GF-D8 (cell line): ENCODE results near the gene RCCD1.
A peak's percentile ranks its signal among the peaks of the same experiment; 100 is the strongest.
"Not testable (repeated sequence)": the region's sequence is repeated elsewhere in the genome, so short reads cannot be mapped to it uniquely, and the experiment has no call there.

Experiments used
- DNase-seq: peaks from one replicate; lab custom pipeline; 2025; lab: John Stamatoyannopoulos, UW

Gene RCCD1, protein sequence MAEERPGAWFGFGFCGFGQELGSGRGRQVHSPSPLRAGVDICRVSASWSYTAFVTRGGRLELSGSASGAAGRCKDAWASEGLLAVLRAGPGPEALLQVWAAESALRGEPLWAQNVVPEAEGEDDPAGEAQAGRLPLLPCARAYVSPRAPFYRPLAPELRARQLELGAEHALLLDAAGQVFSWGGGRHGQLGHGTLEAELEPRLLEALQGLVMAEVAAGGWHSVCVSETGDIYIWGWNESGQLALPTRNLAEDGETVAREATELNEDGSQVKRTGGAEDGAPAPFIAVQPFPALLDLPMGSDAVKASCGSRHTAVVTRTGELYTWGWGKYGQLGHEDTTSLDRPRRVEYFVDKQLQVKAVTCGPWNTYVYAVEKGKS

DNA sequence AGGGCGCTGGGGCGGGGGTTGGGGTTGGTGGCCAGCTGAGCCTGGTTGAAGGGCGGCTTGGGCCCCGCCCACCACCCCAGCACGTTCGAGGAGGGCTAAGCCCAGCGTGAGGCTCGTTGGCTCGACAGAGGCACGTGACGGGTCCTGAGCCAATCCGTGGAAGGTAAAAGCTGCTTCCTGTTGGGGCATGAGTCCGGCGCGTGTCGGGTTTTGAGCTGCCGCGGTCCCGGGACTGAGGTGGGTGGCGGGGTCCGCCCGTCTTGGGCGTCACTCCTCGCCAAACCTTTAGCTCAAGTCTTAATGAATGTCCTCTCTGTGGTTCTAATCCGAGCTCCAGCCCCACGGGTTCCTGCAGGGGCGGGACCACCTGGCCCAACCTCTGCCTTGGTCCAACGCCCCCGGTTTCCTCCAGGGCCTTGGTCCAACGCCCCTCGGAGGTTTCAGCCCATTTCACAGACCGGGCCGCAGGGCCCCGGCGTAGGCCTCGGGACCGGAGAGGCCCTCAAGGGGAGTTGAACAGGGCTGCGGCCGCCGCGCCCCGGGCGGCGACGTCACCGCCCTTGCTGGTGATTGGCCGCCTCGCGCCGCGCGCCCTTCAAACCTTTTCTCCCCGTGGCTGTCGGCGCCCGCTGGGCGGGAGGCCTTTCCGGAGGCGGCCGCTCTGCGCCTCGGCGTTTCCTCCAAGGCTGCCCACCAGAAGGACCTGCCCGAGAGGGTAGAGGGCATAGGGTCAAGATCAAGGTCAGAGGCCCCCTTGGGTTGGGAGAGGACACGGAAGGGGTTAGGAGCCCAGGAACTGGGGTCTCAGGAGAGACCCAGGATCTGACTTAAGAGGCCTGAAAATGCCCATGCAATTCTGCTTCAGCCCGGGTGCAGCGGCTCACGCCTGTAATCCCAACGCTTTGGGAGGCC, at the start of gene RCCD1:
RCCD1 (plus strand) TSS at position 173 of the 912 bp plus-strand sequence. CDS start 1,851 bp downstream, outside the sequence.
- peak; percentile 89 for DNase-seq

DNA sequence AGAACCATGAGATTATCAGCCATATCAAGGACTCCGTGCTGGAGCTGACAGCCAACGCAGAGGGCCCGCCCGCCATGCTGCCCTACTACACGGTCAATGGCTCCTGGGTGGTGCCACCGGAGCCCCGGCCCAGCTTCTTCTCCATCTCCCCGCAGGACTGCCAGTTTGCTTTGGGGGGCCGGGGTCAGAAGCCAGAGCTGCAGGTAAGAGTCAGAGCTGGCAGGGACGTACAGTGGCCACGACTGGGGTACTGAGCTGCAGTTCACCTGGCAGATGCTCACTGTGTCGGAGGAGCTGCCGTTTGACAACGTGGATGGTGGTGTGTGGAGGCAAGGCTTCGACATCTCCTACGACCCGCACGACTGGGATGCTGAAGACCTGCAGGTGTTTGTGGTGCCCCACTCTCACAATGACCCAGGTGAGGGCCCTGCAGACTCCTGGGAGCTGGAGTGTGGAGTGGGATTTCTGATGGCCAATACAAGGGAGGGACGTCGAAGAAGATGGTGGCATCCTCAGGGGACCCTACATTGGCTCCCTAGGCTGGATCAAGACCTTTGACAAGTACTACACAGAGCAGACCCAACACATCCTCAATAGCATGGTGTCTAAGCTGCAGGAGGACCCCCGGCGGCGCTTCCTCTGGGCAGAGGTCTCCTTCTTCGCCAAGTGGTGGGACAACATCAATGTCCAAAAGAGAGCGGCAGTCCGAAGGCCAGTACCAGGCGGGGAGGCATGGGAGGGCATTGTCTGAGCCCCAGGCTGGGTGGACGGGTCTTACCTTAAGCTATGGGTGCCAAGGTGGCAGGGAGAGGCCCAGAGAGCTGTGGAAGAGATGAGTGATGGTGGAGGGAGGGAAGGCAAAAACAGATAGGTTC, 49.1 kb upstream of the RCCD1 start:
- no peak for DNase-seq

DNA sequence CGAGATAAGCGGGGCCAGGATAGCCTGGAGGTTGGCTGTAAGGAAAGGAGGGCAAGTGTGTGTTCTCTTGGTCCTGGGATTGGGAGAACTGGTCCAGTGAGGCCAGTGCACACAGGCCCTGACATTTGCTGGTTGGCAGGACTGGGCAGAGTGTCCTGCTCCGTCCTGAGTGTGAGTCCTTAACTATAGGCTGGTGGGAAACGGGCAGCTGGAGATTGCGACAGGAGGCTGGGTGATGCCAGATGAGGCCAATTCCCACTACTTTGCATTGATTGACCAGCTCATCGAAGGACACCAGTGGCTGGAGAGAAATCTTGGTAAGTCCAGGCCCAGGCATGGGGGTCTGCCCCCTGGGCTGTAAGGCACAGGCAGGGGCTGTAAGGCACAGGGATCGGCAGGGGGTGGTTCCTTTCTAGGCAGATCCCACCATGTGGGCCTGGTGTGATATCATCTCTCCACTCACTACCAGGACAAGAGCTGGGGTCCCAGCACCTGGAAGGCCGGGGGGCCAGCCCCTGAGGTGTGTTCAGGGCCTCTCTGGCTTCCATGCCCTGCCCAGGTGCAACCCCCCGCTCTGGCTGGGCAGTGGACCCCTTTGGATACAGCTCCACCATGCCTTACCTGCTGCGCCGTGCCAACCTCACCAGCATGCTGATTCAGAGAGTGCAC, 48.4 kb upstream of the RCCD1 start:
- no peak for DNase-seq

DNA sequence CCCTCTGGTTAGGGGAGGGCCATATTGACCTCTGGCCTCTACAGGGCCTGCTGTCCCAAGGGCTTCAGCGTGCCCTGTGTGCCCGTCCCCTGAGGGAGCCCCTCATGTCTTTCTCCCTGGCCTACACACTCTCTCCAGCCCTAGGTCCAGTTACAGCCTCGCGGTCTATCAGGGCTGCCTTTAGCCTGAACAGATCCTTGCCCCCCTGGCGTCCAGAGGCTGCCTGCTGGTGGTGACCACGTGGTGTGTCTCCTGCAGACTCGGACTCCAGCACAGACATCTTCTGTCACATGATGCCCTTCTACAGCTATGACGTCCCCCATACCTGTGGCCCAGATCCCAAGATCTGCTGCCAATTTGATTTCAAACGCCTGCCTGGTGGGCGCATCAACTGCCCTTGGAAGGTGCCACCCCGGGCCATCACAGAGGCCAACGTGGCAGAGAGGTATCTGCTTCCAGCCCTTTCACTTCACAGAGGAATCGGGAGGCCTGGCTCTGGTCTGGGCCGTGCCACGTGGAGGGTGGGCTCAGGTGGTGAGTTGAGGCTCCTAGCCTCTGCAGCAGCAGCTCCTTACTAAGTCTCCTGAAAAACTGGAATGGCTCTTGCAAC, 47.5 kb upstream of the RCCD1 start:
- no peak for DNase-seq

DNA sequence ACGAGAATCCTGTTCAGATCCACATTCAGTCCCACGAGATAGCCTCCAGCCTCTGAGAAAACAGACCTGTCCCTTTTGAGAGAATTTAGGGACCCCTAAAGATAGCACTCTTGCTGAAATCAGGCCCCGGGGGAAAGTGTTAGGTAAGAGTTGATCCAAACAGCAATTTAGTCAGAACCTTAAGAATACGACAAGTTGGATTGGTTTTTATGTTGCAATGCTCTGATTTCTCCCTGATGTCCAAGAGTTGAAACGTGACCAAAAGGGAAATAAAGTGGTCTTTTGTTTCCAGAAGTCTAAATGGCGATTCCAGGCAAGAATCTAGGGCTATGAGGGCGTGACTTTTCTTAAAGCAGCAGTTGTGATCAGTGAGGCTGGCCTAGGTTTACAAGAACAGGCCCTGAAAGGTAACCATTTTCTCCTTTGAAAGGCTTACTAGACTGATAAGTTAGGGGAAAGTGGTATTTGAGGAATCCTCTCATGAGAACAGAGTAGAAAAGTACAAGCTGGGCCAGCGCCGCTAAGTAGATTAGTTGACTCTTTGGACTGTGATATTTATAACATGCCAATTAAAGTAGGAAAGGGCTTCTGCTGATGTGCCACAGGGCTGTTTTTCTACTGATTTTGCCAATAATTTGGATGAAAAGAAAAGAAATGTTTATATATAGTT, 46.7 kb upstream of the RCCD1 start:
- DNase-seq = no peak

DNA sequence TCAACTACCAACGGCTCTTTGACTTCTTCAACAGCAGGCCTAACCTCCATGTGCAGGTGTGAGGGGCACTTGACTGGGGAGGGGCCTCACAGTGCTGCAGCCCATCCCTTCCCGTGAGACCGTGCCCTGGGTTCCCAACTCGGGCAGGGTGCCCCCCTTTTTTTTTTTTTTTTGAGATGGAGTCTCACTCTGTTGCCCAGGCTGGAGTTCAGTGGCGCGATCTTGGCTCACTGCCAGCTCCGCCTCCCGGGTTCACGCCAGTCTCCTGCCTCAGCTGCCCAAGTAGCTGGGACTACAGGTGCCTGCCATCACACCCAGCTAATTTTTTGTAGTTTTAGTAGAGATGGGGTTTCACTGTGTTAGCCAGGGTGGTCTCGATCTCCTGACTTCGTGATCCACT, 45.2 kb upstream of the RCCD1 start:
- DNase-seq = not testable (repeated sequence)

DNA sequence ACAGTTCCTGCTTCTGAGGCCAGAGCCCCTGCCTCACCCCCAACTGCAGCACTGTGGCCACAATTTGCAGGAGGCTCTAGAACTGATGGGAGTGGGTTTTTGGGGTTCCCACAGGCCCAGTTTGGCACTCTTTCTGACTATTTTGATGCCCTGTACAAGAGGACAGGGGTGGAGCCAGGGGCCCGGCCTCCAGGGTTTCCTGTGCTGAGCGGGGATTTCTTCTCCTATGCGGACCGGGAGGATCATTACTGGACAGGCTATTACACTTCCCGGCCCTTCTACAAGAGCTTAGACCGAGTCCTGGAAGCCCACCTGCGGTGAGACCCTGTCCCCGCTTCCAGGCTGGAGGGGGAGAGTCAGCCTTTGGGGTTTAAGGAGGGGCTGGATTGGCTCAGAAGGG, 44.7 kb upstream of the RCCD1 start:
- no peak for DNase-seq

DNA sequence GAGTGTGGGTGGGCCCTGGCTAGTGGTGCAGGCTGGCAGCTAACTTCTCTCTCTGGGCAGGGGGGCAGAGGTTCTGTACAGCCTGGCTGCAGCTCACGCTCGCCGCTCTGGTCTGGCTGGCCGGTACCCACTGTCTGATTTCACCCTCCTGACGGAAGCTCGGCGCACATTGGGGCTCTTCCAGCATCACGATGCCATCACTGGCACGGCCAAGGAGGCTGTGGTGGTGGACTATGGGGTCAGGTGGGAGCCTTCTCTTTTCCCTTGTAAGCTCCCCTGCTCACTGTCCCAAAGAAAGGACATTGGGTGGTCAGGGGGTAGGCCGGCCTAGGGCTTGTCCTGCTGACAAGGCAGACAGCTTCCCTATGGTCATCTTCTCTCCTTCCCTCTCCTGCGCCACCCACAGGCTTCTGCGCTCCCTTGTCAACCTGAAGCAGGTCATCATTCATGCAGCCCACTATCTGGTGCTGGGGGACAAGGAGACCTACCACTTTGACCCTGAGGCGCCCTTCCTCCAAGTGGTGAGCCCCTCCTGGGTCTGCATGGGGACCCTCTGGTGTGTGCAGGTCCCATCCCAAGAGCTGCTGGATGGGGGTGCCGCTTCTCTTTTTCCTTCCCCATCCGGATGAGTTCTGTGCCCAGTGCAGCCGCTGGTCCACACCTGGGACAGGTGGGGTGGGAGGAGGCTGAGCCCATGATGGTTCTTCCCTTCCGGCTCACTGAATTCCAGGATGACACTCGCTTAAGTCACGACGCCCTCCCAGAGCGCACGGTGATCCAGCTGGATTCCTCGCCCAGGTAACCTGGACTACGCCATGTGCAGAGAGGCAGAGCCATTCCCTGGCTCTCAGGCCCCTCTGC, 44.0 kb upstream of the RCCD1 start:
- DNase-seq = no peak

DNA sequence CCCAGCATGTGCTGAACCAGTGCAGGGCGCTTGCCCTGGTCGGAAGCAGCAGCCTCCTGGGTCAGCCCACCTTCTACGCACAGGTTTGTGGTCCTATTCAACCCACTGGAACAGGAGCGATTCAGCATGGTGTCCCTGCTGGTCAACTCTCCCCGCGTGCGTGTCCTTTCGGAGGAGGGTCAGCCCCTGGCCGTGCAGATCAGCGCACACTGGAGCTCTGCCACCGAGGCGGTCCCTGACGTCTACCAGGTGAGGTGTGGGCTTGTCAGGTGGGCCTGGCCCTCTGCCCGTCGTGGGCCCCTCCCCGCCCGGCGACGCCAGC, 43.4 kb upstream of the RCCD1 start:
- DNase-seq = no peak

DNA sequence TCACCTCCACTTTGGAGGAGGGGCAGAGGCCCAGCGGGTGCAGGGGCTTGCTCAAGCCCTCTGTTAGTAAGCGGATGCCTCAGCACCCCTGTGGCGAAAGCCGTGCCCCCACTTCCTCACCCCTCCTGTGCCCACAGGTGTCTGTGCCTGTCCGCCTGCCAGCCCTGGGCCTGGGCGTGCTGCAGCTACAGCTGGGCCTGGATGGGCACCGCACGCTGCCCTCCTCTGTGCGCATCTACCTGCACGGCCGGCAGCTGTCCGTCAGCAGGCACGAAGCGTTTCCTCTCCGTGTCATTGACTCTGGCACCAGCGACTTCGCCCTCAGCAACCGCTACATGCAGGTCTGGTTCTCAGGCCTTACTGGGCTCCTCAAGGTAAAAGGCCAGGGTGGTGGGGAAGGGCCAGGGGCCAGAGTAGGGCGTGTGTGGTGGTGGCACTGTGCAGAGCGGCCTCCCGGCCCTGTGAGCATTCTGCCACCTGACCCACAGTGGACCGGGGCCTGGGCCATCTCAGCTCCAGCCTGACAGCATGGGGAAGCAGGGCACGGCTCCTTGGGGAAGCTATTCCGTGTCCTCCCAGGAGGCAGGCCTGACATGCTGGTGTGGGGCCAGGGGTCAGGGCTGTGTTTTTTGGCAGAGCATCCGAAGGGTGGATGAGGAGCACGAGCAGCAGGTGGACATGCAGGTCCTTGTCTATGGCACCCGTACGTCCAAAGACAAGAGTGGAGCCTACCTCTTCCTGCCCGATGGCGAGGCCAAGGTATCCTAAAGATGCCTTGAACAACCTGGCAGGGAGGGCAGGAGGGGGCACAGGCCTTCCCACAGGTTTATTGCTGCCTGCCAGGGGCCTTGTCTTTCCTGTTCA, 42.5 kb upstream of the RCCD1 start:
- no peak for DNase-seq

DNA sequence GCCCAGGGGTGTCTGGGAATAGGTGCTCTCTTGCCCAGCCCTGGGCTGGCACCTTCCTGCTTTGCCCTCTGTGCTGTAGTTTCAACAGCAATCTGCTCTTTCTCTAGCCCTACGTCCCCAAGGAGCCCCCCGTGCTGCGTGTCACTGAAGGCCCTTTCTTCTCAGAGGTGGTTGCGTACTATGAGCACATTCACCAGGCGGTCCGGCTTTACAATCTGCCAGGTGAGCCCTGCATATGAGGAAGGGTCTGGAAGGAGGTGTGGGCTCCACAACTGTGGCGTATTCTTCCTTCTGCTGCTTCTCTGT, 42.0 kb upstream of the RCCD1 start:
- no peak for DNase-seq

DNA sequence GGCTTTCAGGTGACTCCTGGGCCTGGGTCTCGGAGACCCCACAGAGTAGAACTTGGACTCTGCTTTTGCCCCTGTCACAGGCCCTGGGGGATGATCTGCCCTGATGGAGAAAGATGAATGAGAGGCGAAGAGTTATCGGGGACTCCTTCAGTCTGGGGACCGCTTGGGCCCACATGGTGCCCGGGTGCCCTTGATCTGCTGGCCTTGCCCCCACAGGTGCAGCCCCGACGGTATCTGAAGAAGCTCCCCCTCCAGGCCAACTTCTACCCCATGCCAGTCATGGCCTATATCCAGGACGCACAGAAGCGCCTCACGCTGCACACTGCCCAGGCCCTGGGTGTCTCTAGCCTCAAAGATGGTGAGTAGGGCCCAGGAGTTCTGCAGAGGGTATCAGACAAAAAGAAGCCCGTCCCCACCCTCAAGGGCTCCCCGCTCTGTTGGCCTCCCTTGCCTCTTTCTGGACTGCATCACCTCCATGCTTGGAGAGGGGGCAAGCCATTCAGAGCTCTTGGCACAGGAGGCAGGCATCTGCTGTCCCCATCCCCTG, 41.2 kb upstream of the RCCD1 start:
- DNase-seq = no peak

DNA sequence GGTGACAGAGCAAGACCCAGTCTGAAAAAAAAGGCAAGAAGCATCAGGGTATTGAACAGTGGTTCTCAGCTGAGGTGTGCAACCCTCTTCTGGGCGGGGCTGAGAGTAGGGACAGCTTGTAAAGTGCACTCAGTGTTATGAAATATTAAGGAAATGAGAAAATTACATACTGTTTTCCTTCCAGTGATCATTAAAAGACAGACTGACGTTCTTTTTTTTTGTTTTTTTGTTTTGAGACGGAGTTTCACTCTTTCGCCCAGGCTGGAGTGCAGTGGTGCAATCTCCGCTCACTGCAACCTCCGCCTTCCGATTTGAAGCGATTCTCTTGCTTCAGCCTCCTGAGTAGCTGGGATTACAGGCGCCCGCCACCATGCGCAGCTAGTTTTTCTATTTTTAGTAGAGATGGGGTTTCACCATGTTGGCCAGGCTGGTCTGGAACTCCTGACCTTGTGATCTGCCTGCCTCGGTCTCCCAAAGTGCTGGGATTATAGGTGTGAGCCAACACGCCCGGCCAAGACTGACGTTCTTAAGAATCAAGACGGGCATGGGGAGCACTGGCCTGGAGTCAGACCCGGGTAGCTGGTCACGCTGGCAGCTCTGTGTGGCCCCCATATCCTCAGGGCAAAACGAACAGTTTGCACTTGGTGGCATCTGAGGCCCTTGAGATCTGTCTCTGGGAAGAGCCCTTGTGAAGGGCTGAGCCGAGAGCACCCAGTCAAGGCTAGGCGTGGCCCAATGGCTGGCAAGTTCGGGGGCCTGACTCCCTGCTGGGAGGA, 40.2 kb upstream of the RCCD1 start:
- no peak for DNase-seq

DNA sequence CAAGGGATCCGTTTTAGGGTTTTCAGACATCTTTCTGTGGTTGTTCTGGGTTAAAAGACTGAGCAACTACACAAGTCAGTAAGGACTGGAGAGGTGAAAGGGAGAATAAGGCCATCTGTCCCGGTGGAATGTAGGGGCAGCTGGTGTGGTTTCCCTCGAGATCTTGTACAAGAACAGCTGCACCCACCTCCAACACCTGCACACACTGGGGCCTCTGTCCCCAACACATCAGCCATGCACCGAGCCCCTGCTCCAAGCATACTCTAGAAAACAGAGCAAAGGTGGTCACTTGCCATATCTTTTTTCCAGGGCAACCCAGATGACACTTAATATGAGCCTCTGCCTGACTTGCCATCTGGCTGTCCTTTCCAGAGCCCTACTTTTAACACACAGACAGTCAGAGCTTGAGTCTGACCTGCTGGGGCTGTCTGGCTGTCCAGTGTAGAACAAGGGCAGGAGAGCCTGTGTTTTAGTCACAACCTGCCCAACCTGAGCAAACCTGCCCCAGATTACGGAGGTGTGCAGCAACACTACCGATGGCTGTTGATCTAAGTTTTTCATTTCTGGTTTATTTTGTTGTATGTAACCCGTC, 39.4 kb upstream of the RCCD1 start:
- DNase-seq = no peak

DNA sequence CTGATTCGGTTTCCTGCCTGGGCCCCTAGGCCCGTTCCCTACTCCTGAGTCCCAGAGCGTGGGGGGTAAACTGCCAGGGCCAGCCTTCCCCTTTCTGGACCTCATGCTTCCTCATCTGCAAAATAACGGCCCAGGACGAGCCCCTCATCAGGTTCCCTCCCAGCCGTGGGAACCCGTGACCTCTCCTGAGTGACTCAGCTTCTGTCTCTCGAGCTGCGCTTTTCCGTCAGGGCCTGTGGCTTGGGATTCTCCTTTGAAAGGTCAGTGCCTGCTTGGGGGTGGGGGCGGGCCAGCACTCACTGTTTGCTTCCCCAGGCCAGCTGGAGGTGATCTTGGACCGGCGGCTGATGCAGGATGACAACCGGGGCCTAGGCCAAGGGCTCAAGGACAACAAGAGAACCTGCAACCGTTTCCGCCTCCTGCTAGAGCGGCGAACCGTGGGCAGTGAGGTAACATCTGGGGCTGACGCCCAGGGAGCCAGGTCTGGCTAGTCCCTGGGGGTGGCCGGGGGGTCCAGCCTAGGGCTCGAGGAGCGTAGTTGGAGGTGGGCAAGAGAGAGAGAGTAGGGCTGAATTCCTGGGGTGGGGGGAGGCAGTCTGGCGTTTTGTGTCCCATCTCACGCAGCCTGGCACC, 38.8 kb upstream of the RCCD1 start:
- peak; percentile 47 for DNase-seq

DNA sequence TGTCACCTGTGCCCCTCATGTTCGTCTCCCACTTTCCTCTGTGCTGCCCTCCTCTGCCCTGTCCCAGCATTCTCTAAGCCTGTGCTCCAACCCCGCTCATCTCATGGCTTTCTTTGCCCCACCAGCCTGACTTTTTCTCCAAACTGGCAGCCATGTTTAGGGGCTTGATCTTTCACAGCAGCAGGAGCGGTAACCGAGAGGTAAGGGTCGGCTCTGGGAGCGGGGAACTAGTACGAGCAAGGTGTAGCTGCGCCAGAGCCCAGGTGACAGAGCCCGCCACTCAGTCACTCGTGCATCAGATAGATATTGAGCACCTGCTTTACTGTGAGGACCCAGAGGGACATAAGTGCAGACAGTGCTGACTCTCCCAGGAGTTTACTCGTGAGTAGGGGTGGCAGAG, 38.2 kb upstream of the RCCD1 start:
- DNase-seq = no peak

DNA sequence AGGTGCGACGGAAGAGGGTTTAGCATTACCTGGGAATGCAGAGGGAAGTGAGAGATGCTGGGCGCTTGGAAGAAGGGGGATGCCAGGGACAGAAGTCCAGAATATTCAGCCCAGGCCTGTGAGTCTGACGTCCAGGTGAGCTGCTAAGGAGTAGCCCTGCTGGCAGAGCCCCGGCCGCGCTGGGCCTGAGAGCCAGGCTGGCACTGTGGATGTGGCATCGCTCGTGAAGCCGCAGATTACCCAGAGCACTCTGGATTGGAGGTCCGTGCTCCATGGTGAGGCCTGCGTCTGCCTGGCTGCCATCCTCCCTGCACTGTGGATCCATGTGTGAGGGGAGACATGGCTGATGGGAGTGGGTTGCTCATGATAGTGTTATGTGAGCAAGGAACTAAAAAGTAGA, 37.1 kb upstream of the RCCD1 start:
- no peak for DNase-seq
